Loucy (cell line): Measurements from ENCODE around the gene ADGRL3.

Experiments
- H2AFZ ChIP-seq: fragments of 200-600 bp; sonication (generic); 2 replicates; pipeline ENCODE4 v1.6.0; 2016; ENCODE audit warnings: antibody characterized with exemption, mild to moderate bottlenecking, low read length, moderate library complexity
- H3F3A ChIP-seq: fragments of 200-600 bp; 2 replicates; pipeline ENCODE4 v1.6.0; 2016; ENCODE audit warnings: antibody characterized with exemption, low read depth, mild to moderate bottlenecking
- H3K27me3 ChIP-seq: fragments of 200-600 bp; sonication (generic); 2 replicates; pipeline ENCODE4 v1.6.1; 2014; ENCODE audit warnings: low read length, mild to moderate bottlenecking; ENCODE audit not compliant: insufficient read depth, poor library complexity, severe bottlenecking
- H3K36me3 ChIP-seq: fragments of 200-600 bp; sonication (generic); 2 replicates; pipeline ENCODE4 v1.6.1; 2016; ENCODE audit warnings: low read length; ENCODE audit not compliant: insufficient read depth
- H3K4me1 ChIP-seq: fragments of 200-600 bp; sonication (generic); 2 replicates; pipeline ENCODE4 v1.5.1; 2014; ENCODE audit warnings: low read length, mild to moderate bottlenecking; ENCODE audit not compliant: insufficient read depth, poor library complexity, severe bottlenecking
- H3K4me2 ChIP-seq: fragments of 200-600 bp; sonication (generic); 2 replicates; pipeline ENCODE4 v1.6.0; 2014; ENCODE audit warnings: antibody characterized with exemption, low read length, low read depth, mild to moderate bottlenecking; ENCODE audit not compliant: poor library complexity, severe bottlenecking
- H3K4me3 ChIP-seq: fragments of 200-600 bp; sonication (generic); 2 replicates; pipeline ENCODE4 v1.5.1; 2014; ENCODE audit warnings: low read length, mild to moderate bottlenecking, mixed read lengths; ENCODE audit not compliant: poor library complexity, severe bottlenecking
- H3K79me2 ChIP-seq: fragments of 200-600 bp; sonication (generic); 2 replicates; pipeline ENCODE4 v1.6.1; 2014; ENCODE audit warnings: low read length; ENCODE audit not compliant: insufficient read depth
- H3K9ac ChIP-seq: fragments of 200-600 bp; sonication (generic); 2 replicates; pipeline ENCODE4 v1.6.0; 2014; ENCODE audit warnings: mild to moderate bottlenecking, low read depth, low read length, moderate library complexity; ENCODE audit not compliant: poor library complexity, severe bottlenecking
- H3K9me2 ChIP-seq: fragments of 200-600 bp; sonication (generic); replicated peaks from 2 replicates; pipeline ENCODE4 v1.6.1; 2016; ENCODE audit warnings: low read depth, low read length, mixed read lengths
- H3K9me3 ChIP-seq: fragments of 200-600 bp; sonication (generic); 2 replicates; pipeline ENCODE4 v1.6.1; 2014; ENCODE audit warnings: mild to moderate bottlenecking, antibody characterized with exemption, low read length, low read depth; ENCODE audit not compliant: insufficient read depth
- H4K20me1 ChIP-seq: fragments of 200-600 bp; sonication (generic); 2 replicates; pipeline ENCODE4 v1.6.0; 2014; ENCODE audit warnings: antibody characterized with exemption, low read length, mild to moderate bottlenecking; ENCODE audit not compliant: insufficient read depth, poor library complexity, severe bottlenecking
- EZH2phosphoT487 ChIP-seq: fragments of 200-600 bp; IDR thresholded peaks from 2 replicates; pipeline ENCODE4 v1.6.1; 2018; ENCODE audit warnings: antibody characterized with exemption, mild to moderate bottlenecking, moderate library complexity, borderline replicate concordance
- TF ChIP-seq, protein P1 (sequence below): fragments of 200-600 bp; sonication (generic); conservative IDR thresholded peaks from 2 replicates; pipeline ENCODE4 v1.5.1; 2014; ENCODE audit warnings: mild to moderate bottlenecking, antibody characterized with exemption, low read length

Gene ADGRL3

DNA sequence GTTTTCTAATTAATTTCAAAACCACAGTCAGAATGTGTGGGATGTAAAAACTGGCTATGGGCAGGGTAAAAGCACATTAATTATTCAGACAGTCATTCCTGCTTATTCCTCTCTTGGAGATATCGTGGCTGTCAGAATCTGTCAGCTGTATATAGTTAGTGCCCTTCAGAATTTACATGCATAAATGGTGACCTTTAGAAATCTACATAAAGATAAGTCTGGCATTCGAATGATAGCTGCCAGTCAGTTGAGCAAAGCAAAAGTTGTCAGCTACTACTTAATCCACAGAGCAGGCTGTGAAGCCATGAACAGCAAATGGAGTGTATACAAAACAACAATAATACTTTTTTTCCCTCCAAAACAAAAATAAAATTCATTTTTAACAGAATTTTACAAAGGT lies 189.5 kb downstream of the ADGRL3 start:
- no peak overlapping the region for H2AFZ ChIP-seq
- no peak overlapping the region for H3K9ac ChIP-seq
- no peaks in the 10 kb centered on the region for H3K9me3 ChIP-seq
- no peaks in the 10 kb centered on the region for H3K27me3 ChIP-seq
- H3K9me2 ChIP-seq: no peaks in the 10 kb centered on the region
- no peak overlapping the region for H3K4me3 ChIP-seq
- TF ChIP-seq EZH2phosphoT487: no peak
- TF ChIP-seq, protein P1, sequence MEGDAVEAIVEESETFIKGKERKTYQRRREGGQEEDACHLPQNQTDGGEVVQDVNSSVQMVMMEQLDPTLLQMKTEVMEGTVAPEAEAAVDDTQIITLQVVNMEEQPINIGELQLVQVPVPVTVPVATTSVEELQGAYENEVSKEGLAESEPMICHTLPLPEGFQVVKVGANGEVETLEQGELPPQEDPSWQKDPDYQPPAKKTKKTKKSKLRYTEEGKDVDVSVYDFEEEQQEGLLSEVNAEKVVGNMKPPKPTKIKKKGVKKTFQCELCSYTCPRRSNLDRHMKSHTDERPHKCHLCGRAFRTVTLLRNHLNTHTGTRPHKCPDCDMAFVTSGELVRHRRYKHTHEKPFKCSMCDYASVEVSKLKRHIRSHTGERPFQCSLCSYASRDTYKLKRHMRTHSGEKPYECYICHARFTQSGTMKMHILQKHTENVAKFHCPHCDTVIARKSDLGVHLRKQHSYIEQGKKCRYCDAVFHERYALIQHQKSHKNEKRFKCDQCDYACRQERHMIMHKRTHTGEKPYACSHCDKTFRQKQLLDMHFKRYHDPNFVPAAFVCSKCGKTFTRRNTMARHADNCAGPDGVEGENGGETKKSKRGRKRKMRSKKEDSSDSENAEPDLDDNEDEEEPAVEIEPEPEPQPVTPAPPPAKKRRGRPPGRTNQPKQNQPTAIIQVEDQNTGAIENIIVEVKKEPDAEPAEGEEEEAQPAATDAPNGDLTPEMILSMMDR: no peak
- H3K4me2 ChIP-seq: no peak overlapping the region
- no peaks in the 10 kb centered on the region for H3K36me3 ChIP-seq
- no peaks in the 10 kb centered on the region for H3K79me2 ChIP-seq
- H4K20me1 ChIP-seq: no peaks in the 10 kb centered on the region
- H3F3A ChIP-seq: no peaks in the 10 kb centered on the region
- H3K4me1 ChIP-seq: no peaks in the 10 kb centered on the region

GRCh38 chr4:61395754-61396153 lies 195.6 kb downstream of the ADGRL3 start:
- Histone ChIP-seq H4K20me1 (no peaks in the 10 kb centered on the region), H3K27me3 (no peaks in the 10 kb centered on the region), H3K36me3 (no peaks in the 10 kb centered on the region), H3K9me2 (no peaks in the 10 kb centered on the region), H2AFZ (no peak overlapping the region), H3K9me3 (no peaks in the 10 kb centered on the region), H3F3A (no peaks in the 10 kb centered on the region), H3K79me2 (no peaks in the 10 kb centered on the region), H3K4me2 (no peak overlapping the region), H3K9ac (no peak overlapping the region), H3K4me3 (no peak overlapping the region), H3K4me1 (no peaks in the 10 kb centered on the region)
- TF ChIP-seq, protein P1: no peak
- no peak for TF ChIP-seq EZH2phosphoT487

DNA sequence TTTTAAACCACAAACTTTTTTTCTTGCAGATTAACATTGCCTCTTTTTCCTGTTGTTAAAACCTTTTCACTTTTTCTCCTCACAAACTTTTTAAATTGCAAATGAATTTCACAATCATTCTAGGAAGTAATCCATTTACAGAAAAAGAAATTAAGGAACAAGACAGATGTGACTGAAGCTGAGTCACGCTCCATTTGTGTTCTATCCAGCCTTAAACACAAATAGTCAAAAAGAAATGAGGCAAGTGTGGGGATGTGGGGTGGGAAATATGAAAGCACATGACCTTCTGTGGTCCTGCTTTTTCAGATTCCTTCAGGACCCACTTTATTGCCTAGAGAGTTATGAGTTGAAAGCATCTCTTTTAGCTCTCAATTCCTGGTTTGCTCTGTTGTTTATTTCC lies 197.0 kb downstream of the ADGRL3 start:
- Histone ChIP-seq H3K4me2 (no peak overlapping the region), H4K20me1 (no peaks in the 10 kb centered on the region), H3K4me1 (no peaks in the 10 kb centered on the region), H3K36me3 (no peaks in the 10 kb centered on the region), H3K27me3 (no peaks in the 10 kb centered on the region), H3K9ac (no peak overlapping the region), H3K79me2 (no peaks in the 10 kb centered on the region), H3K9me2 (no peaks in the 10 kb centered on the region), H3F3A (no peaks in the 10 kb centered on the region), H3K9me3 (no peaks in the 10 kb centered on the region), H2AFZ (no peak overlapping the region), H3K4me3 (no peak overlapping the region)
- no peak for TF ChIP-seq EZH2phosphoT487
- TF ChIP-seq, protein P1: no peak
